Pancreas (tissue), 10 donors: ENCODE data around the gene DDX56. TPM values are rescaled to one million over a fixed set of nuclear protein-coding genes. Genes with fewer than 3 reads are reported as not detected.

Experiments
- ATAC-seq, 4 donors: fragments of 200-7000 bp; cut with Tn5 transposase; one replicate each; pipeline versions ENCODE4 v1.8.0 to v1.9.1; 2020; ENCODE audit warnings: mild to moderate bottlenecking in 4 of 4, moderate library complexity in 4 of 4
- DNase-seq, 6 donors: peaks; one replicate each; pipeline ENCODE4 v3.0.0-alpha.2; 2020
- FAIRE-seq: peaks from 2 replicates; lab custom pipeline; 2012; peaks lifted over from hg19 to GRCh38; lab: Jason Lieb, UNC
- H3K27ac ChIP-seq, 4 donors: fragments of 200-600 bp; sonication (generic); 1 replicate in 3 of 4; 2 replicates in 1 of 4; pipeline versions ENCODE4 v1.5.0 to v1.8.0; 2020
- H3K27me3 ChIP-seq, 4 donors: fragments of 200-600 bp; one replicate each; pipeline ENCODE4 v1.8.0; 2021
- H3K36me3 ChIP-seq, 3 donors: fragments of 200-600 bp; sonication (generic) in 1 of 3; one replicate each; pipeline versions ENCODE4 v1.5.0 to v1.8.0; 2020 to 2021
- H3K4me1 ChIP-seq, 3 donors: fragments of 200-600 bp; one replicate each; pipeline ENCODE4 v1.8.0; 2021
- H3K4me3 ChIP-seq, 4 donors: fragments of 200-600 bp; sonication (generic) in 2 of 4; one replicate each; pipeline versions ENCODE4 v1.5.0 to v1.8.0; 2020 to 2021
- H3K9me3 ChIP-seq, 4 donors: fragments of 200-600 bp; one replicate each; pipeline ENCODE4 v1.8.0; 2021
- WGBS, 2 donors: extraction: QIAGEN DNeasy Blood & Tissue Kit; methylation state at CpG; one replicate each; pipeline ENCODE4 v1.1.7; 2013; 5-methylcytosine and 5-hydroxymethylcytosine counted together
- intact Hi-C, 3 donors: fragments of 100-400 bp; cut with DNase I; formaldehyde crosslinking; loops; one replicate each; pipeline versions ENCODE4 v1.11.1 to v1.14.2; 2022
- polyA plus RNA-seq, 2 donors: library from polyadenylated mRNA; stranded (reverse); fragments of 200-250 nt; gene quantifications; one replicate each; pipeline ENCODE4 v1.2.3, GENCODE V29; 2013
- total RNA-seq, 6 donors: library from RNA; stranded (reverse); fragmentation: NEBNext Ultra II Directional in 4 of 6; extraction: Animal tissue kit (Norgen Biotek cat#: 25700) in 4 of 6; gene quantifications; one replicate each; pipeline versions ENCODE4 v1.2.1 to v1.2.4, GENCODE V29; 2021 to 2023
- TF ChIP-seq, protein P1 (sequence below), 4 donors: fragments of 200-600 bp; sonication (generic) in 3 of 4; IDR thresholded peaks; one replicate each; pipeline versions ENCODE4 v1.5.0 to v1.8.0; 2021; ENCODE audit warnings: antibody characterized with exemption in 4 of 4
- donor health status: healthy with polysubstance abuse.
- donor health status: DM: no; HTN: no; CAD: no; lungs with moderate emphysema.
- donor health status: DM: no; HTN: no; CAD: no.
- donor health status: control.
- donor health status: control.
- donor health status: Bipolar disorder and iron deficiency.
- donor health status: DM: yes; HTN: yes; CAD: no.
- donor health status: DM: no; HTN: no; CAD: no.
- donor health status: DM: no; HTN: no; CAD: no.
- donor health status: DM: yes; HTN: yes; CAD: no.

Gene DDX56
- total and polyA plus RNA-seq, 8 donors = 23.0 to 114 (median 30.4) TPM

DNA sequence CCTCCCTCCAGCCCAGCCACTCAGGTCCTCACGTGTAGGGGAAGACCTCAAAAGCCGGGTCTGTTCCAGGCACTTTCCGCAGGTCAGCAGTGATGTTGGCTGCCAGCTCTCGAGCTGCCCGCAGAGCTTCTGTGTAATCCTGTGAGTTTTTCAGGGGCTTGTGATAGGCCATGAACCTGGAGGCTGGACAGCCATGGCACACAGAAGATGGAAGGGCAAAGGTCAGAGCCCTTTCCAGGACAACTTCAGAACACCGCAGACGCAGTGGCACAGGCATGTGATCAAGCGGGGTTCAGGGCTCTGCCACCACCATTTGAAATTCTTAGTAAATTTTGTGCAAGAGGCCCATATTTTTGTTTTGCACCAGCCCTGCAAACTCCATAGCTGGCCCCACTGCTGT lies 56.5 kb downstream of the DDX56 start:
- Histone ChIP-seq H3K4me3 (no peak overlapping the region), H3K9me3 (no peaks in the 10 kb centered on the region), H3K27me3 (no peaks in the 10 kb centered on the region), H3K27ac (no peak overlapping the region), H3K36me3 (no peaks in the 10 kb centered on the region), H3K4me1 (no peaks in the 10 kb centered on the region)
- DNase-seq (no peak), FAIRE-seq (no peak), ATAC-seq (no peak)
- WGBS, 2 donors = 86 to 91% methylated on average over 8 of the region's 8 CpGs
- TF ChIP-seq, protein P1, sequence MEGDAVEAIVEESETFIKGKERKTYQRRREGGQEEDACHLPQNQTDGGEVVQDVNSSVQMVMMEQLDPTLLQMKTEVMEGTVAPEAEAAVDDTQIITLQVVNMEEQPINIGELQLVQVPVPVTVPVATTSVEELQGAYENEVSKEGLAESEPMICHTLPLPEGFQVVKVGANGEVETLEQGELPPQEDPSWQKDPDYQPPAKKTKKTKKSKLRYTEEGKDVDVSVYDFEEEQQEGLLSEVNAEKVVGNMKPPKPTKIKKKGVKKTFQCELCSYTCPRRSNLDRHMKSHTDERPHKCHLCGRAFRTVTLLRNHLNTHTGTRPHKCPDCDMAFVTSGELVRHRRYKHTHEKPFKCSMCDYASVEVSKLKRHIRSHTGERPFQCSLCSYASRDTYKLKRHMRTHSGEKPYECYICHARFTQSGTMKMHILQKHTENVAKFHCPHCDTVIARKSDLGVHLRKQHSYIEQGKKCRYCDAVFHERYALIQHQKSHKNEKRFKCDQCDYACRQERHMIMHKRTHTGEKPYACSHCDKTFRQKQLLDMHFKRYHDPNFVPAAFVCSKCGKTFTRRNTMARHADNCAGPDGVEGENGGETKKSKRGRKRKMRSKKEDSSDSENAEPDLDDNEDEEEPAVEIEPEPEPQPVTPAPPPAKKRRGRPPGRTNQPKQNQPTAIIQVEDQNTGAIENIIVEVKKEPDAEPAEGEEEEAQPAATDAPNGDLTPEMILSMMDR (IDR thresholded peaks at IDR 0.05) = no peak
- intact Hi-C loops = no loop called here

Other genes starting within 250 kb of the DDX56 start
- gene CAMK2B, start 248.3 kb downstream of the DDX56 start, total RNA-seq = 1 to 10 TPM in 4 of 6 donors, under 1 TPM in 2; 0.83 to 2.7 (median 1.8) TPM
- 10 to 100 TPM; 11.6 to 34.0 TPM for gene CAMK2B, start 248.3 kb downstream of the DDX56 start, polyA plus RNA-seq
- gene NUDCD3, start 83.2 kb downstream of the DDX56 start, total RNA-seq = 10 to 100 TPM; 32.9 to 62.1 (median 37.2) TPM
- gene NUDCD3, start 83.2 kb downstream of the DDX56 start, polyA plus RNA-seq = 10 to 100 TPM; 22.4 to 24.1 TPM
- gene NPC1L1, start 32.6 kb downstream of the DDX56 start, total RNA-seq = under 1 TPM; 0.20 to 0.98 (median 0.60) TPM
- gene NPC1L1, start 32.6 kb downstream of the DDX56 start, polyA plus RNA-seq = 1 to 10 TPM in 1 of 2 donors, under 1 TPM in 1; 0.61 to 3.4 TPM
- 10 to 100 TPM; 38.2 to 53.0 (median 47.0) TPM for gene TMED4, start 8.3 kb upstream of the DDX56 start, total RNA-seq
- 10 to 100 TPM; 32.3 to 55.9 TPM for gene TMED4, start 8.3 kb upstream of the DDX56 start, polyA plus RNA-seq
- gene OGDH, start 32.7 kb upstream of the DDX56 start, total RNA-seq = 10 to 100 TPM; 24.5 to 49.2 (median 33.7) TPM
- 10 to 100 TPM; 18.4 to 19.3 TPM for gene OGDH, start 32.7 kb upstream of the DDX56 start, polyA plus RNA-seq
- 10 to 100 TPM; 38.4 to 83.3 (median 49.3) TPM for gene ZMIZ2, start 174.9 kb upstream of the DDX56 start, total RNA-seq
- 100 to 1,000 TPM in 1 of 2 donors, 10 to 100 TPM in 1; 81.4 to 199 TPM for gene ZMIZ2, start 174.9 kb upstream of the DDX56 start, polyA plus RNA-seq
- 100 to 1,000 TPM; 281 to 533 (median 512) TPM for gene PPIA, start 222.8 kb upstream of the DDX56 start, total RNA-seq
- 1,000 to 10,000 TPM; 1,017 to 1,024 TPM for gene PPIA, start 222.8 kb upstream of the DDX56 start, polyA plus RNA-seq